C4-2B (cell line): ENCODE measurements around the gene PSAPL1.
"Not testable (repeated sequence)": the region's sequence is repeated elsewhere in the genome, so short reads cannot be mapped to it uniquely, and the experiment has no call there.

Experiments used
- H3K27ac ChIP-seq: fragments of 450-650 bp; 2 replicates; pipeline ENCODE4 v1.5.1; 2017
- ZFX ChIP-seq: fragments of 450-650 bp; IDR thresholded peaks from 2 replicates; pipeline ENCODE4 v1.6.1; 2017
- TF ChIP-seq, protein P1 (sequence below): fragments of 450-650 bp; conservative IDR thresholded peaks from 2 replicates; pipeline ENCODE4 v1.5.1; 2017; ENCODE audit warnings: mild to moderate bottlenecking

PSAPL1 gene

DNA sequence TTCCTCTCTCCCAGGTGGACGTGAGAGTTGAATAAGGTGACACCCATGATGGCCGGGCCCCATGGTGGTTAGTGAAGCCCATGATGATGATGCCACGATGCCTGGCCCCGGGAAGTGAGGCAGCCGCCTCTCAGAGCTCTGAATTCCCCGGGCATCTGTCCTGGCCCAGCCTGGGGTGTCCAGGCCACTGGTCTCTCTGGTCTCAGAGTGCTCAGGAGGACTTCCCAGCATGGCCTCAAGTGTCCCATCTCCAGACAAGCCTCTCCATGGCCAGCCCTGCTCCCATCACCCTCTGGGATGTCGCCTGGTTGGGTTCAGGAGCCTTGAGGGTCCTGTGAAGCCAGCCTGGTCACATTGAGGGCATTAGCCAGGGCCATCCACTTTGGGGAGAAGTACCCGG lies 24.7 kb upstream of the PSAPL1 start:
- TF ChIP-seq, protein P1, sequence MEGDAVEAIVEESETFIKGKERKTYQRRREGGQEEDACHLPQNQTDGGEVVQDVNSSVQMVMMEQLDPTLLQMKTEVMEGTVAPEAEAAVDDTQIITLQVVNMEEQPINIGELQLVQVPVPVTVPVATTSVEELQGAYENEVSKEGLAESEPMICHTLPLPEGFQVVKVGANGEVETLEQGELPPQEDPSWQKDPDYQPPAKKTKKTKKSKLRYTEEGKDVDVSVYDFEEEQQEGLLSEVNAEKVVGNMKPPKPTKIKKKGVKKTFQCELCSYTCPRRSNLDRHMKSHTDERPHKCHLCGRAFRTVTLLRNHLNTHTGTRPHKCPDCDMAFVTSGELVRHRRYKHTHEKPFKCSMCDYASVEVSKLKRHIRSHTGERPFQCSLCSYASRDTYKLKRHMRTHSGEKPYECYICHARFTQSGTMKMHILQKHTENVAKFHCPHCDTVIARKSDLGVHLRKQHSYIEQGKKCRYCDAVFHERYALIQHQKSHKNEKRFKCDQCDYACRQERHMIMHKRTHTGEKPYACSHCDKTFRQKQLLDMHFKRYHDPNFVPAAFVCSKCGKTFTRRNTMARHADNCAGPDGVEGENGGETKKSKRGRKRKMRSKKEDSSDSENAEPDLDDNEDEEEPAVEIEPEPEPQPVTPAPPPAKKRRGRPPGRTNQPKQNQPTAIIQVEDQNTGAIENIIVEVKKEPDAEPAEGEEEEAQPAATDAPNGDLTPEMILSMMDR: no peak
- no peak for TF ChIP-seq ZFX
- H3K27ac ChIP-seq: no peak overlapping the region

DNA sequence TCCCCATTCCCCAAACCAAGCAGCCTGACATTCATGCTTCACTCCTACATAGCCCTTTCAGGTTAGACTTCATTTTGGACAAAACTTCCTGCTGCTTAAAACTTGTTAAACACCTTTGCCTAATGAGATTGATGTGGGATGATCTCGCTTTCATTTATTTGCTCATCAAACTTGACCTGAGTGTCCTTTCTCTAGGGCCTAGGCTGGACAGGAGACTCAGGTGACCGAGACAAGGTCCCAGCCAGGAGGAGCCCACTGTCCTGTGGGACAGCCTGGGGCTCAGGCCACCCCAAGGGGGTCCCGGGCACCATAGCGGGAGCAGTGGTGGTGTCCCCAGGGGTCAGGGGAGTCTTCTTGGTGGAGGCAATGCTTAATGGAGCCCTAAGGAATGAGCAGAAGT lies 23.7 kb upstream of the PSAPL1 start:
- TF ChIP-seq, protein P1: no peak
- TF ChIP-seq ZFX: no peak
- H3K27ac ChIP-seq: no peak overlapping the region

DNA sequence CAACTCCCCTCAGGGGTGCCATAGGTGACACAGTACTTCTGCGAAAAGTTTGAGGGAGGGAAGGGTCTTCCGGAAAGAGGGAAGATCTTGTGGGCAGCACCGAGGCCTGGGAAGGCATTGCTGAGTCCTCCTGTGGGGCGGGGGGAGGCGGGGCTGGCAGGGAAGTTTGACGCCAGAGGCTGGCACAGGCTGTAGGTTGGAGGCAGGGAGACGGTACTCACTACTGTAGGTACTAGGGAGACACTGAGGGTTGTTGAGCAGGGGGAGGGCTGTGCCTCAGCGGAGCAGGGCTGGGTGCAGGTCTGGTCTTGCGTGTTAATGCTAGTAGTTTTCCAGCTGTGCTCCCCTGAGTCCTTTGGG lies 23.3 kb upstream of the PSAPL1 start:
- H3K27ac ChIP-seq: no peak overlapping the region
- TF ChIP-seq, protein P1: no peak
- no peak for TF ChIP-seq ZFX

DNA sequence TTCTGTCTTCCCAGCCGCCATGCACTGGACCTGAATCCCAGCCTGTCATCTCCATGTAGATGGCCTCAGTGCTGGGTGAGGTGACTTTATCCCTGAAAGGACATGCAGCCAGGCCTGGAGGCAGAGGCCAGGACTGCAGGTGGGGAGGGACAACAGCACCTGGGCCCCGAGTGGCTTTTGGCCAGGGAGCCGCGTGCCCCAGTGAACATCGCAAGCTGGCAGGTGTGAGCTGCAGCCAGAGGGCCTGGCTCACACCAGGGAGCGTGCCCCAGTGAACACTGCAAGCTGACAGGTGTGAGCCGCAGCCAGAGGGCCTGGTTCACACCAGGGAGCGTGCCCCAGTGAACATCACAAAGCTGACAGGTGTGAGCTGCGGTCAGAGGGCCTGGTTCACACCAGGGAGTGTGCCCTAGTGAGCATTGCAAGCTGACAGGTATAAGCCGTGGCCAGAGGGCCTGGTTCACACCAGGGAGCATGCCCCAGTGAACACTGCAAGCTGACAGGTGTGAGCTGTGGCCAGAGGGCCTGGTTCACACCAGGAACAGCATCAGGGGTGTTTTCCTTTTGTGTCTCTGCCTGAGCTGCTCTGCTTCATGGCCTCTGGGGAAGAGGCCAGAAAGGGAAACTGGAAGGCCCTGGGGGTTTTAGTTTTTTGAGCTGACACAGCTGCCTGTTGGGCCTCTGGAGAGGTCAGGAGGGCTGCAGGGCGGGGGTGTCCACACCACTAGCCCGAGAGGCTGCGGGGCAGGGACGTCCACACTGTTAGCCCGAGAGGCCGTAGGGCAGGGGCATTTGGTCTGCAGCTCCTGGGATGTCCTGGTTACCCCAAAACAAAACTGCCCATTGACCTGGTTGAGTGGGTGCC lies 22.7 kb upstream of the PSAPL1 start:
- no peak overlapping the region for H3K27ac ChIP-seq
- TF ChIP-seq ZFX: no peak
- TF ChIP-seq, protein P1: no peak

DNA sequence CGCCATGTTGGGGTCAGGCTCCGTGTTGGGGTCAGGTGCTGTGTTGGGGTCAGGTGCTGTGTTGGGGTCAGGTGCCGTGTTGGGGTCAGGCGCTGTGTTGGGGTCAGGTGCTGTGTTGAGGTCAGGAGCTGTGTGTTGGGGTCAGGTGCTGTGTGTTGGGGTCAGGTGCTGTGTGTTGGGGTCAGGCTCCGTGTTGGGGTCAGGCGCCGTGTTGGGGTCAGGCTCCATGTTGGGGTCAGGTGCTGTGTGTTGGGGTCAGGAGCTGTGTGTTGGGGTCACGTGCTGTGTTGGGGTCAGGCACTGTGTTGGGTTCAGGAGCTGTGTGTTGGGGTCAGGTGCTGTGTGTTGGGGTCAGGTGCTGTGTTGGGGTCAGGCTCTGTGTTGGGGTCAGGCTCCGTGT lies 18.1 kb upstream of the PSAPL1 start:
- H3K27ac ChIP-seq: not testable (repeated sequence)

DNA sequence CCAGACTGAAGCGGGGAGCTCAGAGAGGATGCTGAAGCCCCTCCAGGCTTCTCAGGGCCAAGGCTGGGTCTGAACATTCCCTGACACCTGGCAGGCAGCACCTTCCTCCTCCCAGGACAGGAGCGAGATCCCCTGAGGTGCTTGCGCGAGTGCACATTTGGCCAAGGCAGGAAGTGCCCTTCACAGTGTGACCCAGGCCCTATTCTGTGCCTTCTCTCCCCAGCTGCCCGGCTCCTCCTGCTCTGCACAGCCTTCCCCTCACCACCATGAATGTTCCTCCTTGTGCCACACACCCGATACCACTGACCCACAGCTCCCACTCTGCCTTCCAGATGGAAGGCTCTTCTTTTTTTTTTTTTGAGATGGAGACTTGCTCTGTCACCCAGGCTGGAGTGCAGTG lies 17.1 kb upstream of the PSAPL1 start:
- TF ChIP-seq, protein P1: no peak
- no peak for TF ChIP-seq ZFX
- H3K27ac ChIP-seq: no peak overlapping the region

DNA sequence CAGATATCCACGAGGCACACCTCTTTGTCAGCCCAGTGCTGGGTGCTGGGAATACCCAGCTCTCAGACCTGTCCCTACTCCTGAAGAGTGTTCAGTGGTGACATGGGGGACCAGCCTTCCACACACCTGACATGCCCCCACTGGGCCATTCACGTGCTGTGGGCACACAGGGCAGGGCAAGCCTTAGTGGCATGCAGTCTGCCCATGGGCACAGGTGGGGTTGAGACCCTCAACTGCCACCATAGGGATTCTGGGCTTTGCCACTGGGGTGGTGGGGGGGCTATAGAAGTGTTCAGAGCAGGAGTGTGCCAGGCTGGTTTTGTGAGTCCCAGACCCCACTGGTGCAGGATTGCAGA lies 16.7 kb upstream of the PSAPL1 start:
- H3K27ac ChIP-seq: no peak overlapping the region
- TF ChIP-seq, protein P1: no peak
- TF ChIP-seq ZFX: no peak
